ENCODE measurements around the gene HS3ST4.

Gene HS3ST4

GRCh38 chr16:26005336-26005735 is 313.6 kb downstream of the HS3ST4 start:
- H3K79me2 ChIP-seq (ENCODE audit: insufficient read depth, low read depth), result no peaks in the 10 kb centered on the region

GRCh38 chr16:26012376-26012775 is 320.6 kb downstream of the HS3ST4 start:
- no peaks in the 10 kb centered on the region for H4K20me1 ChIP-seq (ENCODE audit: insufficient read depth)
- H3K36me3 ChIP-seq (ENCODE audit: insufficient read depth), result no peaks in the 10 kb centered on the region
- no peak overlapping the region for H3K27ac ChIP-seq
- H3K4me3 ChIP-seq (IDR thresholded peaks at IDR 0.05; ENCODE audit: insufficient read depth, low read depth, low read length), result no peak overlapping the region
- no peak overlapping the region for H2AFZ ChIP-seq (ENCODE audit: low read depth)
- TF ChIP-seq, protein P1, sequence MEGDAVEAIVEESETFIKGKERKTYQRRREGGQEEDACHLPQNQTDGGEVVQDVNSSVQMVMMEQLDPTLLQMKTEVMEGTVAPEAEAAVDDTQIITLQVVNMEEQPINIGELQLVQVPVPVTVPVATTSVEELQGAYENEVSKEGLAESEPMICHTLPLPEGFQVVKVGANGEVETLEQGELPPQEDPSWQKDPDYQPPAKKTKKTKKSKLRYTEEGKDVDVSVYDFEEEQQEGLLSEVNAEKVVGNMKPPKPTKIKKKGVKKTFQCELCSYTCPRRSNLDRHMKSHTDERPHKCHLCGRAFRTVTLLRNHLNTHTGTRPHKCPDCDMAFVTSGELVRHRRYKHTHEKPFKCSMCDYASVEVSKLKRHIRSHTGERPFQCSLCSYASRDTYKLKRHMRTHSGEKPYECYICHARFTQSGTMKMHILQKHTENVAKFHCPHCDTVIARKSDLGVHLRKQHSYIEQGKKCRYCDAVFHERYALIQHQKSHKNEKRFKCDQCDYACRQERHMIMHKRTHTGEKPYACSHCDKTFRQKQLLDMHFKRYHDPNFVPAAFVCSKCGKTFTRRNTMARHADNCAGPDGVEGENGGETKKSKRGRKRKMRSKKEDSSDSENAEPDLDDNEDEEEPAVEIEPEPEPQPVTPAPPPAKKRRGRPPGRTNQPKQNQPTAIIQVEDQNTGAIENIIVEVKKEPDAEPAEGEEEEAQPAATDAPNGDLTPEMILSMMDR (conservative IDR thresholded peaks at IDR 0.05; ENCODE audit: low read depth, low read length), result no peak
- no peaks in the 10 kb centered on the region for H3K79me2 ChIP-seq (ENCODE audit: insufficient read depth, low read depth)
- H3K9ac ChIP-seq, result no peak overlapping the region
- H3K27me3 ChIP-seq (ENCODE audit: insufficient read depth, low read depth), result no peaks in the 10 kb centered on the region
- no peak overlapping the region for H3K4me2 ChIP-seq
- H3K4me1 ChIP-seq (ENCODE audit: low read depth, poor library complexity, severe bottlenecking), result no peaks in the 10 kb centered on the region

More at GRCh38 chr16:26005336-26005735, 313.6 kb downstream of the HS3ST4 start:
- Histone ChIP-seq H3K4me1 (ENCODE audit: low read depth, poor library complexity, severe bottlenecking) (no peaks in the 10 kb centered on the region), H3K9ac (no peak overlapping the region), H4K20me1 (ENCODE audit: insufficient read depth) (no peaks in the 10 kb centered on the region), H3K36me3 (ENCODE audit: insufficient read depth) (no peaks in the 10 kb centered on the region), H3K27me3 (ENCODE audit: insufficient read depth, low read depth) (no peaks in the 10 kb centered on the region), H2AFZ (ENCODE audit: low read depth) (no peak overlapping the region), H3K4me3 (IDR thresholded peaks at IDR 0.05; ENCODE audit: insufficient read depth, low read depth, low read length) (no peak overlapping the region), H3K27ac (no peak overlapping the region), H3K4me2 (no peak overlapping the region)
- TF ChIP-seq, protein P1 (conservative IDR thresholded peaks at IDR 0.05; ENCODE audit: low read depth, low read length), result no peak

GRCh38 chr16:26015776-26016175 is 324.0 kb downstream of the HS3ST4 start:
- Histone ChIP-seq H3K27me3 (ENCODE audit: insufficient read depth, low read depth) (no peaks in the 10 kb centered on the region), H2AFZ (ENCODE audit: low read depth) (no peak overlapping the region), H4K20me1 (ENCODE audit: insufficient read depth) (no peaks in the 10 kb centered on the region), H3K4me3 (IDR thresholded peaks at IDR 0.05; ENCODE audit: insufficient read depth, low read depth, low read length) (no peak overlapping the region), H3K4me1 (ENCODE audit: low read depth, poor library complexity, severe bottlenecking) (no peaks in the 10 kb centered on the region), H3K9ac (no peak overlapping the region), H3K4me2 (no peak overlapping the region), H3K79me2 (ENCODE audit: insufficient read depth, low read depth) (no peaks in the 10 kb centered on the region), H3K27ac (no peak overlapping the region), H3K36me3 (ENCODE audit: insufficient read depth) (no peaks in the 10 kb centered on the region)
- TF ChIP-seq, protein P1 (conservative IDR thresholded peaks at IDR 0.05; ENCODE audit: low read depth, low read length), result no peak

DNA sequence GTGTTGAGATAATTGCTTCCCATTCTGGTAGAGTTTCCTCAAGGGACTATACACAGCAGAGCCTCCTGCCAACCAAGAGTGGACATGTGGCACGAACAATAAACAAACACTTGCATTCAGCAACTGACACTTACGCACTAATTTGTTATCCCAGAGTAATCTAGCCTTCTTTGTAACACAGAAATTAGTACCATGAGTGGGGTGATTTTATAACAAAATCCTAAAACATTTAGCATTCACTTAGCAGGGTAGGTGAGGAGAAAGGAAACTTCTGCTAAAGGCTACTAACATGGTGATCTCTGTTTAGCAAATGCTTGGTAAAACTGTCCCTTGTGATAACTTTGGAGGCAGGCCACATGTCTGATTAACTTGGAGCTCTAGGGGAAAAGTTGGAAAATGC is 325.2 kb downstream of the HS3ST4 start:
- H3K4me3 ChIP-seq (IDR thresholded peaks at IDR 0.05; ENCODE audit: insufficient read depth, low read depth, low read length), result no peak overlapping the region
- no peak overlapping the region for H3K27ac ChIP-seq
- no peak overlapping the region for H3K9ac ChIP-seq
- H2AFZ ChIP-seq (ENCODE audit: low read depth), result no peak overlapping the region
- no peaks in the 10 kb centered on the region for H3K4me1 ChIP-seq (ENCODE audit: low read depth, poor library complexity, severe bottlenecking)
- H3K79me2 ChIP-seq (ENCODE audit: insufficient read depth, low read depth), result no peaks in the 10 kb centered on the region
- no peaks in the 10 kb centered on the region for H3K36me3 ChIP-seq (ENCODE audit: insufficient read depth)
- no peaks in the 10 kb centered on the region for H3K27me3 ChIP-seq (ENCODE audit: insufficient read depth, low read depth)
- TF ChIP-seq, protein P1 (conservative IDR thresholded peaks at IDR 0.05; ENCODE audit: low read depth, low read length), result no peak
- no peak overlapping the region for H3K4me2 ChIP-seq
- no peaks in the 10 kb centered on the region for H4K20me1 ChIP-seq (ENCODE audit: insufficient read depth)
